Stimulated activated naive CD8-positive, alpha-beta T cell treated with anti-CD3 and anti-CD28 coated beads, Interleukin-15, amount 100 ng/mL, for 72 hours (primary cell): Measurements from ENCODE around the gene SETD2.
"Not testable (repeated sequence)": the region's sequence is repeated elsewhere in the genome, so short reads cannot be mapped to it uniquely, and the experiment has no call there.

Experiments
- ATAC-seq: fragments of 150-1000 bp; cut with Tn5 transposase; 2 replicates; pipeline ENCODE4 v1.10.0; 2021; ENCODE audit warnings: mild to moderate bottlenecking, moderate library complexity
- DNase-seq, 2 donors: peaks; one replicate each; pipeline ENCODE4 v3.0.0; 2021 to 2022
- H3K27ac Mint-ChIP-seq, 2 donors: one replicate each; pipeline ENCODE4 v1.8.0; 2022; ENCODE audit warnings: mild to moderate bottlenecking in 2 of 2, mixed read lengths in 2 of 2, moderate library complexity in 2 of 2
- H3K27me3 Mint-ChIP-seq: one replicate; pipeline ENCODE4 v1.8.0; 2022; ENCODE audit warnings: mixed read lengths
- H3K4me1 Mint-ChIP-seq: one replicate; pipeline ENCODE4 v1.8.0; 2022; ENCODE audit warnings: mild to moderate bottlenecking, mixed read lengths
- H3K4me3 Mint-ChIP-seq, 2 donors: one replicate each; pipeline ENCODE4 v1.8.0; 2022; ENCODE audit warnings: mild to moderate bottlenecking in 2 of 2, mixed read lengths in 2 of 2, moderate library complexity in 1 of 2
- H3K9me3 Mint-ChIP-seq, 2 donors: one replicate each; pipeline ENCODE4 v1.8.0; 2022; ENCODE audit warnings: mixed read lengths in 2 of 2

Gene SETD2

DNA sequence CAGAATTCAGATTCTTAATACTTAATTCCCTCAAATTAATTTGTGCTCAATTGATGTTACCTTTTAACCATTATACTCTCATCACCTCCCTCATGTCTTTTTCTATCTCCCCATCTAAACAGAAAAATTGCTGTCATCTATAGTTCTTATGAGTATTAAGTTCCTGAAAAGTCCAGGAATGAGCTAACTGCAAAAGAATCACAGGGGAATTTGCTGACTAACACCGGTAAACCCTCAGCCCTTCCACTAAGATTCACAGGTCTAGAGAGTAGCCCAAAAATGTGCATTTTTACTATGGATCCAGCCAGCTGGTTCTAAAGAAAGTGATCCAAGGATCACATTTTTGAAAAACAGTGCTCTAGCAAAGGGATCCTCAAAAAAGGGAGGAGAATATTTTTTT lies 67.0 kb downstream of the SETD2 start:
- Mint-ChIP-seq H3K27ac (no peak overlapping the region), H3K4me3 (no peak overlapping the region), H3K27me3 (no peaks in the 10 kb centered on the region), H3K4me1 (no peaks in the 10 kb centered on the region), H3K9me3 (no peaks in the 10 kb centered on the region)
- ATAC-seq (no peak), DNase-seq (no peak)

DNA sequence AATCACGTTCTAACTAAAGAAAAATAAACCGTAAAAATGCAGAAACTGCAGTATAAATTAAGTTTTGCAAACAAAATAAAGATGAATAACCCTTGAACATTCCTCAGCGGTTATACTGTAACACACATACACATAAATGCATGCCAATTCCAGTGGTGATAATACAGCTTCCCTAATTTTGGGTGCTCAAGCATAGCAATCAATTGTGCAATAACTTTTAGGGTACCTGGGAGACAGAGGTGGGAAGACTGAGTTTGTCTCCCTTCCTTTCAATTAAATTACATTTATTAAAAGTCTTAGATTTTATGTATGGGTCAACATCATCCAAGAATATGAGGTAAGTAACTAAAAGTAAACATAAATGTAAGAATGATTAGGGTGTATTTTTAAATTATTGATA lies 71.8 kb downstream of the SETD2 start:
- Mint-ChIP-seq H3K4me3 (no peak overlapping the region), H3K27me3 (no peaks in the 10 kb centered on the region), H3K4me1 (no peaks in the 10 kb centered on the region), H3K27ac (peak overlapping the region in 1 of 2 donors; percentile 42), H3K9me3 (no peaks in the 10 kb centered on the region)
- ATAC-seq (no peak), DNase-seq (no peak)

GRCh38 chr3:47089630-47090029 lies 74.3 kb downstream of the SETD2 start:
- Mint-ChIP-seq H3K27me3 (no peaks in the 10 kb centered on the region), H3K4me3 (no peak overlapping the region), H3K4me1 (no peaks in the 10 kb centered on the region), H3K27ac (peak overlapping the region in 1 of 2 donors; percentile 92), H3K9me3 (no peaks in the 10 kb centered on the region)
- ATAC-seq (no peak), DNase-seq (no peak)

DNA sequence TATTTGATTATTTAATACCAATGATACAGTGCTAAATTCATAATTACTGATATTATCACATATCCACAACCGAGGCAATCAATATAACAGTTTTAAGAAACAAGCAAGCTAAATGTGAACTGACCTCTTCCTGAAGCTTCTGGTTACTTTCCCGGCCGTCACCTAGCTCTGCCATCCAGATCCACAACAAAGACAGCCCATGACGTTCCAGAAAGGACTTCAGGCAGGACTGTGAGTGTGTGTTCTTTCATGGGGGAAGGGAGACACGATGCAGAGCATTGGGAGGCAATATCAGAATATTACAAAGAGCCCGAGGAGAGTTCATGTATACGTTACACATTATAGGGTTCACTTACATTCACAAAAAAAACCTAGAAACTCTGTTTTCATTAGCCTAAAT lies 77.8 kb downstream of the SETD2 start:
- Mint-ChIP-seq H3K4me3 (no peak overlapping the region), H3K27me3 (no peaks in the 10 kb centered on the region), H3K9me3 (no peaks in the 10 kb centered on the region), H3K27ac (no peak overlapping the region), H3K4me1 (peaks cover 12% of the 10 kb centered on the region)
- no peak for DNase-seq
- ATAC-seq: no peak

- no peaks in the 10 kb centered on the region for H3K27me3 Mint-ChIP-seq
- H3K4me3 Mint-ChIP-seq: no peak overlapping the region
- ATAC-seq: no peak
- H3K27ac Mint-ChIP-seq: peak overlapping the region in 1 of 2 donors; percentile 4
- no peak for DNase-seq
- no peaks in the 10 kb centered on the region for H3K9me3 Mint-ChIP-seq
- H3K4me1 Mint-ChIP-seq: peaks cover 16% of the 10 kb centered on the region
These were observed 80.1 kb downstream of the SETD2 start for GRCh38 chr3:47083786-47084185.

GRCh38 chr3:47082519-47082918 lies 81.4 kb downstream of the SETD2 start:
- Mint-ChIP-seq H3K27ac (no peak overlapping the region), H3K9me3 (no peaks in the 10 kb centered on the region), H3K4me1 (peaks cover 16% of the 10 kb centered on the region), H3K4me3 (no peak overlapping the region), H3K27me3 (no peaks in the 10 kb centered on the region)
- DNase-seq (no peak), ATAC-seq (no peak)

- H3K27ac Mint-ChIP-seq: no peak overlapping the region
- ATAC-seq: no peak
- peaks cover 16% of the 10 kb centered on the region for H3K4me1 Mint-ChIP-seq
- no peak overlapping the region for H3K4me3 Mint-ChIP-seq
- no peaks in the 10 kb centered on the region for H3K27me3 Mint-ChIP-seq
- H3K9me3 Mint-ChIP-seq: no peaks in the 10 kb centered on the region
- DNase-seq: no peak
These were observed 84.5 kb downstream of the SETD2 start for GRCh38 chr3:47079432-47079831.

DNA sequence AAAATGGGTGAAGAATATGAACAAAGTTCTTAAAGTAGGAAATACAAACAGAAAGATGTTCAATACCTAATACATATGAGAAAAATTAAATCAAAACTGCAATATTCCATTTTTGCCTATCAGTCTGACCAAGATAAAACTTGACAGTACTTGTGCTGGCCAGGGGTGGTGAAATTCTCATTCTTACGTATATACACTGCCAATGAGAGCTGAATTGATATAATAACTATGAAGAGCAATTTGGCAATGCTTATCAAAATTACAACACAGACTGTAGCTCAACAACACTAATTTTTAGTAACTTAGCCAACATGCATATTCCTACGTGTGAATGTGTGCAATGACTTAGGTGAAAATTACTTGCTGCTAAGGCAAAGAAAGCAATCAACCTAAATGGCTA lies 90.2 kb downstream of the SETD2 start:
- H3K4me1 Mint-ChIP-seq: peaks cover 7% of the 10 kb centered on the region
- no peaks in the 10 kb centered on the region for H3K27me3 Mint-ChIP-seq
- no peak overlapping the region for H3K4me3 Mint-ChIP-seq
- no peak overlapping the region for H3K27ac Mint-ChIP-seq
- H3K9me3 Mint-ChIP-seq: no peaks in the 10 kb centered on the region
- DNase-seq (no peak), ATAC-seq (no peak)

DNA sequence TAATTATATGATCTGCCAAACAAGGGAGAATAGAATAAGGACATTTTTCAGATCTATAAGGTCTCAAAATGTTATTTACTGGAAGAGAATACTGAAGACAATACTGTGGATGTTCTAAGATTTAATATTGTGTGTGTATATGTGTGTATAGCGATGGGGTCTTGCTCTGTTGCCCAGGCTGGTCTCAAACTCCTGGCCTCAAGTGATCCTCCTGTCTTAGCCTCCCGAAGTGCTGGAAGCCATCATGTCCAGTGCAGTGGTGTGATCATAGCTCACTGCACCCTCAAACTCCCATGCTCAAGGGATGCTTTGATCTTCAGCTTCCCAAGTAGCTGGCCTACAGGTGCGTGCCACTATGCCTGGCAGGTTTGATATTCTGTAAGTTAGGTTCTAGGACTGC lies 93.1 kb downstream of the SETD2 start:
- Mint-ChIP-seq H3K27ac (no peak overlapping the region), H3K27me3 (no peaks in the 10 kb centered on the region), H3K4me1 (peaks cover 9% of the 10 kb centered on the region)

DNA sequence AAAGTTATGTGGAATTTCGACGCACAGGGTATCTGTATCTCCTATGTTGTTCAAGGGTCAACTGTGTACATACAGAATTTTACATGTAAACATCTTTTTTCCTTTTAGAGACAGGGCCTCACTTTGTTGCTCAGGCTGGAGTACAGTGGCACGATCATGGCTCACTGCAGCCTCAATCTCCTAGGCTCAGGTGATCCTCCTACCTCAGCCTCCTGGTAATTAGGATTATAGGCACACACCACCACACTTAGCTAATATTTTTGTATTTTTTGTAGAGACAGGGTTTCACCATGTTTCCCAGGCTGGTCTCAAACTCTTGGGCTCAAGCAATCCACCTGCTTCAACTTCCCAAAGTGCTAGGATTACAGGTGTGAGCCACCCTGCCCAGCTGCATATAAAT lies 97.7 kb downstream of the SETD2 start:
- not testable (repeated sequence) for H3K9me3 Mint-ChIP-seq, H3K27ac Mint-ChIP-seq

More for the DNA sequence above, 93.1 kb downstream of the SETD2 start:
- H3K4me3 Mint-ChIP-seq: no peak overlapping the region
- DNase-seq: no peak
- ATAC-seq: no peak
- H3K9me3 Mint-ChIP-seq: no peaks in the 10 kb centered on the region

DNA sequence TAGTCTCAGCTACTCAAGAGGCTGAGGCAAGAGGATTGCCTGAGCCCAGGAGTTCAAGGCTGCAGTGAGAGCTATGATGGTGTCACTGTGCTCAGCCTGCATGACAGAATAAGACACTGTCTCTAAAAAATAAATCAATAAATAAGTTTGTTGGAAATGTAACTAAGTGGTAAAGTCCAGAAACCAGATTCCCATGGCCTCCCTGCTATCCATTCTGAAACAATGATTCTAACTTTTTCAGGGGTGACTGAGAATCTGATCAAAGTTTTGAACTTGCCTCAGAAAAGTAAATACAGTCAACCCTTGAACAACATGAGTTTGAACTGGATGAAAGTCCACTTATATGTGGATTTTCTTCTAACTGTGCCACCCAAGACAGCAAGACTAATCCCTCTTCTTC lies 98.2 kb downstream of the SETD2 start:
- ATAC-seq (no peak), DNase-seq (no peak)
- no peaks in the 10 kb centered on the region for H3K27me3 Mint-ChIP-seq
- H3K9me3 Mint-ChIP-seq: no peaks in the 10 kb centered on the region
- peaks cover 16% of the 10 kb centered on the region for H3K4me1 Mint-ChIP-seq
- no peak overlapping the region for H3K27ac Mint-ChIP-seq
- H3K4me3 Mint-ChIP-seq: no peak overlapping the region

More for the DNA sequence above, 97.7 kb downstream of the SETD2 start:
- not testable (repeated sequence) for H3K27me3 Mint-ChIP-seq, DNase-seq, ATAC-seq, H3K4me3 Mint-ChIP-seq
- peaks cover 16% of the 10 kb centered on the region for H3K4me1 Mint-ChIP-seq

GRCh38 chr3:47065058-47065457 lies 98.9 kb downstream of the SETD2 start:
- H3K27me3 Mint-ChIP-seq: no peaks in the 10 kb centered on the region
- DNase-seq: no peak
- H3K9me3 Mint-ChIP-seq: no peaks in the 10 kb centered on the region
- peaks cover 16% of the 10 kb centered on the region for H3K4me1 Mint-ChIP-seq
- ATAC-seq: no peak
- H3K4me3 Mint-ChIP-seq: no peak overlapping the region
- no peak overlapping the region for H3K27ac Mint-ChIP-seq

DNA sequence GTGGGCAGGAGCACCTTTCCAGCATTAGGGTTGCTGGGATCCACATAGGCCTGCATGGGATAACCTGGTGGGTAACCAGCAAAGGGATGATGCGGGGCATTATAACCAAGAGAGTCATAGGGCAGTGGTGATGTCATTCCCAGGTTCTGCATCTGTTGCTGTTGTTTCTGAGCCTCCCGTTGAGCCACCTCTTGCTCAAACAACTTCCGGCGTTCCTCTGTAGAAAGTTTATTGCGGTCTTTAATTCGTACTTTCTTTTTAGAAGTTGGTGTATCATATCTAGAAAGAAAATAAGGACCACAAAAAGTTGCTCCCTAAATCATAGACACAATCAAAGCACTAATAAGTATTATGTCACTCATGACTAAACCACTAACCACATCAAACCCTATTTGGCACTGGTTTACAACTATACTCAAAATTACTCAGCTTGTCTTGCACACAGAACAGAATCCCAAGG lies 106.7 kb downstream of the SETD2 start:
- Mint-ChIP-seq H3K4me3 (peak overlapping the region; percentile 51 to 57), H3K27ac (peak overlapping the region; percentile 4 to 74), H3K27me3 (no peaks in the 10 kb centered on the region), H3K4me1 (peaks cover 51% of the 10 kb centered on the region), H3K9me3 (no peaks in the 10 kb centered on the region)
- ATAC-seq: peak; percentile 95
- DNase-seq: peak; percentile 43 to 69

DNA sequence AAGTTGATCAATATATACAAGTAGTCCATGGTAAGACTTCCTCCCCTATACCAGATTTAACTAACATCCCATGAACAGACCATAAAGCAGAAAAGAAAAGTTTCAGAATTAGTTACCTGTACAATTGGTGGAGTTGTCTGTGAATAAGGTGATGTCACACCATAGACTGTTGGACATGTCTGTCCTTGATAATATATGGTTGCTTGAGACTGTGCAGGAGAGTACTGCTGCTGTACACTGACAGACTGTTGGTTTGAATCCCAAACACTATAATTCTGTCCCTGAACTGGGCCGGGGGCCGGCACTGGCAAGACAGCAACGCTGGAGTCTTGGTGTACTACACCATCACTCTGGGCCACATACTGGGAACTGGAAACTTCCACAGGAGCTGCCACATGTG lies 107.2 kb downstream of the SETD2 start:
- Mint-ChIP-seq H3K4me3 (peak overlapping the region; percentile 51 to 57), H3K27ac (peak overlapping the region; percentile 4 to 74), H3K9me3 (no peaks in the 10 kb centered on the region), H3K27me3 (no peaks in the 10 kb centered on the region), H3K4me1 (peaks cover 45% of the 10 kb centered on the region)
- peak; percentile 42 for ATAC-seq
- DNase-seq: no peak

DNA sequence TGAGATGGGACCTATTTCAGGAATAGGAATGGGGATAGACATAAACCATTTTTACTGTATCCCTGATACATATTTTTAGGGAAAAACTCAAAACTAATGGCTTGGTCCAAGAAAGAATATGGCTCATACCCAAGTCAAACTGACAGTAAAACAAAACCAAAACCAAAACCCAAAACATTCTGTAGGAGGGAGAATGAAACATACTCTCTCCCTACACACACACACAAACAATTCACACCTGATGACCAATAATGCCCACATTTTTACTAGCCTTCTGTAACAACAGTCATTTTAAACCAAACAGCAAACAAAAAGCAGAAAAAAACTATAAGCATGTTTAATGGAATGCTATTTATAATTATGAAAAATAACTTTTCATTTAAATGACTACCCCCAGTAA lies 109.5 kb downstream of the SETD2 start:
- H3K9me3 Mint-ChIP-seq: no peaks in the 10 kb centered on the region
- H3K4me3 Mint-ChIP-seq: peak overlapping the region; percentile 11 to 44
- no peak for DNase-seq
- H3K4me1 Mint-ChIP-seq: peaks cover 51% of the 10 kb centered on the region
- H3K27ac Mint-ChIP-seq: no peak overlapping the region
- no peak for ATAC-seq
- H3K27me3 Mint-ChIP-seq: no peaks in the 10 kb centered on the region

DNA sequence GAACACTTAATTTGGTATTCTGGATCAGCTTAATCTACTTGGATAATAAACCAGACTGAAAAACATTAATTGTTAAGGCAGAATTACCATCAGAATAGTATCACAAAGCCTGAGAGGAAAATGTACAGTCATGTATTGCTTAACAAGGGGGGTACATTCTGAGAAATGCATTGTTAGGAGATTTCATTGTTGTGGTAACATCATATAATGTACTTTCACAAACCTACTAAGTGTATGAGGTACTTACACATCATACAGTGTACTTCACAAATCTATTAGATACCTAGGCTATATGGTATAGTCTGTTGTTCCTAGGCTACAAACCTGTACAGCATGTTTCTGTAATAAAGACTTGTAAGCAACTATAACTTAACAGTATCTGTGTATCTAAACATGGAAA lies 116.2 kb downstream of the SETD2 start:
- Mint-ChIP-seq H3K9me3 (no peaks in the 10 kb centered on the region), H3K4me3 (peak overlapping the region in 1 of 2 donors; percentile 35), H3K27me3 (no peaks in the 10 kb centered on the region), H3K27ac (peak overlapping the region in 1 of 2 donors; percentile 73), H3K4me1 (peaks cover 38% of the 10 kb centered on the region)
- ATAC-seq (peak; percentile 95), DNase-seq (no peak)

DNA sequence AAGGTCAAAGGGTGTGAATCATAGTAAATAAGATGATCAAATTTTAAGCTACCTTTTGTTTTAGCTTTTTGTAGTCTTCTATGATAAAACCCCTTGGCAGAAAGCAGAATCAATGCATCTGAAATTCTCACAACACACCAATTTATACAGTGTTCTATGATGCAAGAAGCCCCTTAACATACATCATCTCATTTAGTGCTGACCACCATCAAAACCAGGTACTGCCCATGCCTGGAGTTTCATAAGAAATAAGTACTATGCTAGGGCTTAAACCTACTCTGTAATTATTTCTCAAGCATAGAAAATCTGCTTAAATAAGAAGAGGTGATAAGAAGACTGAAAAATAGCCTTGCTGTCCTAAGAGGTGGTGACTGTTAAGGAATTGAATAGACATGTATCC lies 116.8 kb downstream of the SETD2 start:
- H3K4me3 Mint-ChIP-seq: peak overlapping the region in 1 of 2 donors; percentile 35
- peak; percentile 40 for ATAC-seq
- no peaks in the 10 kb centered on the region for H3K27me3 Mint-ChIP-seq
- peaks cover 38% of the 10 kb centered on the region for H3K4me1 Mint-ChIP-seq
- DNase-seq: no peak
- no peaks in the 10 kb centered on the region for H3K9me3 Mint-ChIP-seq
- peak overlapping the region; percentile 73 to 88 for H3K27ac Mint-ChIP-seq
